Measurements from ENCODE around the gene ZCCHC9. TPM values are rescaled to one million over a fixed set of nuclear protein-coding genes. Genes with fewer than 3 reads are reported as not detected.

Gene ZCCHC9
- total RNA-seq, 1 experiment from 2014 or later: 32.2 TPM

GRCh38 chr5:81336556-81336955 is 35.2 kb downstream of the ZCCHC9 start:
- Mint-ChIP-seq H3K36me3 (ENCODE audit: insufficient read depth in 1 of 3, low read depth in 3 of 3) (no peaks in the 10 kb centered on the region; a peak in 1 of 7 replicates), H3K9me3 (no peaks in the 10 kb centered on the region; a peak in 2 of 5 replicates)
- H3K18ac ChIP-seq (ENCODE audit: insufficient read length, low read depth, low read length): no peak overlapping the region

More at GRCh38 chr5:81336556-81336955, 35.2 kb downstream of the ZCCHC9 start:
- no peak overlapping the region for H3K9ac ChIP-seq (ENCODE audit: extremely low read depth, insufficient read length, low read length)
- H3K27me3 ChIP-seq (ENCODE audit: insufficient read depth, low read length): no peaks in the 10 kb centered on the region
- H4K91ac ChIP-seq (ENCODE audit: insufficient read length, low read depth, low read length): no peak overlapping the region
- no peak overlapping the region for H4K5ac ChIP-seq (ENCODE audit: insufficient read length, low read depth, low read length)
- H2AFZ ChIP-seq (ENCODE audit: low read length): no peak overlapping the region
- no peak overlapping the region for H2BK12ac ChIP-seq (ENCODE audit: insufficient read length, low read depth, low read length)
- H2AK5ac ChIP-seq (ENCODE audit: insufficient read length, low read length): no peak overlapping the region
- no peak overlapping the region for H2BK15ac ChIP-seq (ENCODE audit: low read depth, low read length)
- no peaks in the 10 kb centered on the region for H3K9me3 ChIP-seq (ENCODE audit: control insufficient read depth, low read depth, low read length)
- no peaks in the 10 kb centered on the region for H4K20me1 ChIP-seq (ENCODE audit: control insufficient read depth, insufficient read depth, insufficient read length)
- H3K27ac Mint-ChIP-seq: no peak overlapping the region
- WGBS (ENCODE audit: extremely low coverage, insufficient read length, low lambda C conversion rate): no CpG with 5 or more reads among the region's 1 CpG
- H3K23me2 ChIP-seq (ENCODE audit: insufficient read length, low read depth, low read length, poor library complexity, severe bottlenecking): no peaks in the 10 kb centered on the region
- H3K79me1 ChIP-seq (ENCODE audit: insufficient read depth, low read depth, low read length, poor library complexity, severe bottlenecking): no peaks in the 10 kb centered on the region
- no peaks in the 10 kb centered on the region for H3K4me1 ChIP-seq (ENCODE audit: insufficient read depth, low read length)
- H2BK5ac ChIP-seq (ENCODE audit: insufficient read length, low read length): no peak overlapping the region
- H3K23ac ChIP-seq (ENCODE audit: insufficient read length, low read depth, low read length): no peak overlapping the region
- no peak overlapping the region for H3K56ac ChIP-seq (ENCODE audit: insufficient read length, low read depth, low read length)
- TF ChIP-seq, protein P1, sequence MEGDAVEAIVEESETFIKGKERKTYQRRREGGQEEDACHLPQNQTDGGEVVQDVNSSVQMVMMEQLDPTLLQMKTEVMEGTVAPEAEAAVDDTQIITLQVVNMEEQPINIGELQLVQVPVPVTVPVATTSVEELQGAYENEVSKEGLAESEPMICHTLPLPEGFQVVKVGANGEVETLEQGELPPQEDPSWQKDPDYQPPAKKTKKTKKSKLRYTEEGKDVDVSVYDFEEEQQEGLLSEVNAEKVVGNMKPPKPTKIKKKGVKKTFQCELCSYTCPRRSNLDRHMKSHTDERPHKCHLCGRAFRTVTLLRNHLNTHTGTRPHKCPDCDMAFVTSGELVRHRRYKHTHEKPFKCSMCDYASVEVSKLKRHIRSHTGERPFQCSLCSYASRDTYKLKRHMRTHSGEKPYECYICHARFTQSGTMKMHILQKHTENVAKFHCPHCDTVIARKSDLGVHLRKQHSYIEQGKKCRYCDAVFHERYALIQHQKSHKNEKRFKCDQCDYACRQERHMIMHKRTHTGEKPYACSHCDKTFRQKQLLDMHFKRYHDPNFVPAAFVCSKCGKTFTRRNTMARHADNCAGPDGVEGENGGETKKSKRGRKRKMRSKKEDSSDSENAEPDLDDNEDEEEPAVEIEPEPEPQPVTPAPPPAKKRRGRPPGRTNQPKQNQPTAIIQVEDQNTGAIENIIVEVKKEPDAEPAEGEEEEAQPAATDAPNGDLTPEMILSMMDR (conservative IDR thresholded peaks at IDR 0.05): no peak
- no peak overlapping the region for H3K4me2 ChIP-seq (ENCODE audit: insufficient read depth, insufficient read length, low read length)
- peak overlapping the region; percentile 36 for H2BK120ac ChIP-seq (ENCODE audit: low read depth, low read length, poor library complexity, severe bottlenecking)
- no peak for DNase-seq
- H3T11ph ChIP-seq (ENCODE audit: low read length): no peak overlapping the region
- no peak overlapping the region for H3K27ac ChIP-seq (ENCODE audit: insufficient read length, low read depth, low read length)
- H3K27me3 Mint-ChIP-seq (ENCODE audit: low read depth): no peaks in the 10 kb centered on the region; the same call in 1 of the 2 replicates
- H4K8ac ChIP-seq (replicated peaks; ENCODE audit: insufficient read length, low read depth, low read length): no peak overlapping the region
- no peak overlapping the region for H3K4ac ChIP-seq (ENCODE audit: low read depth, low read length)
- H3K14ac ChIP-seq (ENCODE audit: insufficient read depth, low read length): no peak overlapping the region
- H3K4me3 Mint-ChIP-seq: no peak overlapping the region
- no peaks in the 10 kb centered on the region for H3K79me2 ChIP-seq (ENCODE audit: insufficient read depth, low read length)
- H2BK20ac ChIP-seq (ENCODE audit: low read depth, low read length, poor library complexity, severe bottlenecking): no peak overlapping the region
- H3K4me1 Mint-ChIP-seq: no peaks in the 10 kb centered on the region

All from H9 (cell line).